GM12801 (cell line): ENCODE data around the gene DUOXA1.

Experiments used
- TF ChIP-seq, protein P1 (sequence below): IDR thresholded peaks from one replicate; pipeline ENCODE4 v1.5.1; 2011; ENCODE audit warnings: control low read depth; ENCODE audit not compliant: insufficient read length; ENCODE audit errors: extremely low read depth

Gene DUOXA1

GRCh38 chr15:45143056-45143455, 13.4 kb upstream of the DUOXA1 start:
- TF ChIP-seq, protein P1, sequence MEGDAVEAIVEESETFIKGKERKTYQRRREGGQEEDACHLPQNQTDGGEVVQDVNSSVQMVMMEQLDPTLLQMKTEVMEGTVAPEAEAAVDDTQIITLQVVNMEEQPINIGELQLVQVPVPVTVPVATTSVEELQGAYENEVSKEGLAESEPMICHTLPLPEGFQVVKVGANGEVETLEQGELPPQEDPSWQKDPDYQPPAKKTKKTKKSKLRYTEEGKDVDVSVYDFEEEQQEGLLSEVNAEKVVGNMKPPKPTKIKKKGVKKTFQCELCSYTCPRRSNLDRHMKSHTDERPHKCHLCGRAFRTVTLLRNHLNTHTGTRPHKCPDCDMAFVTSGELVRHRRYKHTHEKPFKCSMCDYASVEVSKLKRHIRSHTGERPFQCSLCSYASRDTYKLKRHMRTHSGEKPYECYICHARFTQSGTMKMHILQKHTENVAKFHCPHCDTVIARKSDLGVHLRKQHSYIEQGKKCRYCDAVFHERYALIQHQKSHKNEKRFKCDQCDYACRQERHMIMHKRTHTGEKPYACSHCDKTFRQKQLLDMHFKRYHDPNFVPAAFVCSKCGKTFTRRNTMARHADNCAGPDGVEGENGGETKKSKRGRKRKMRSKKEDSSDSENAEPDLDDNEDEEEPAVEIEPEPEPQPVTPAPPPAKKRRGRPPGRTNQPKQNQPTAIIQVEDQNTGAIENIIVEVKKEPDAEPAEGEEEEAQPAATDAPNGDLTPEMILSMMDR = no peak

DNA sequence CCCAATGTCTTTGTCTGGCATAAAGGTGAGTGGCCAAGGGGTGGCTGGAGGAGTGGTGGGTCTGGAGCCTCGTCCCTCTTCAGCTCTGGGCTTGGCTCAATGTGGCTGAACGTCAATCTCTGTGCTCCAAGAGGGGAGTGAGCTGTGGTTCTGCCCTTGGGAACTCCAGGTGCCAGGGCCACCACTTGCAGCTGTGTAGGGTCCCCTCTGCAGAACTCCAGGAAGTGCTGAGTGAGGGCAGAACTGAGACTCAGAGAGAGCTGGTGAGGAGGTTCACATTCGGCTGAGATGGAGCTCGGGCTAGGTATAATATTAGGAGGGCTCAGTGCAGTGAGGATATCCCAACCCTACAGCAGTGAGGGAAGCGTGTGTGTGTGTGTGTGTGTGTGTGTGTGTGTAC, 11.7 kb upstream of the DUOXA1 start:
- TF ChIP-seq, protein P1 = no peak

GRCh38 chr15:45140557-45141250, 11.0 kb upstream of the DUOXA1 start:
- TF ChIP-seq, protein P1 = no peak

GRCh38 chr15:45139770-45140169, 10.1 kb upstream of the DUOXA1 start:
- TF ChIP-seq, protein P1 = no peak

GRCh38 chr15:45138814-45139765, 9.4 kb upstream of the DUOXA1 start:
- TF ChIP-seq, protein P1 = no peak

- TF ChIP-seq, protein P1 = no peak
Observed at GRCh38 chr15:45137703-45138102, 8.0 kb upstream of the DUOXA1 start.

DNA sequence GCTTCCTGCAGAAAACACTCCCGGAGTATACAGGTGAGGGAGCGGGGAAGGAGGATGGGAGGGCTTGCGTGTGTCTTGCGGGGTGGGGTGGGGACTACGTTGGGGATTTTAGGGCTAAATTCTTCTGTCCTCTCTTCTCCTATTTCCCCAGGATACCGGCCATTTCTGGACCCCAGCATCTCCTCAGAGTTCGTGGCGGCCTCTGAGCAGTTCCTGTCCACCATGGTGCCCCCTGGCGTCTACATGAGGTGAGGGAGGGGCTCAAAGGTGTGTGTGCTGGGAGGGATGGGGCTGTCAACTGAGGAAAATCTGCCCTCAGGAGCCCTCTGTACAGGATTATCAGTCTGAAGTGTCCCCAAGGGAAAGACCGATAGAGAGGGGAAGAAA, 6.7 kb upstream of the DUOXA1 start:
- TF ChIP-seq, protein P1 = no peak
